GM12892 (cell line): ENCODE data around the gene GREB1.

Experiments used
- DNase-seq: peaks from one replicate; pipeline ENCODE4 v3.0.0; 2011; ENCODE audit not compliant: insufficient read length
- FAIRE-seq: peaks from 2 replicates; lab custom pipeline; 2011; peaks lifted over from hg19 to GRCh38; lab: Jason Lieb, UNC
- POLR2A ChIP-seq: IDR thresholded peaks from 2 replicates; pipeline ENCODE4 v1.6.1; 2011; ENCODE audit warnings: low read depth, low read length, control low read depth
- POLR2AphosphoS5 ChIP-seq: IDR thresholded peaks from 2 replicates; pipeline ENCODE4 v1.6.1; 2011; ENCODE audit warnings: low read depth, low read length, control low read depth
- TAF1 ChIP-seq: IDR thresholded peaks from 2 replicates; pipeline ENCODE4 v1.6.1; 2011; ENCODE audit warnings: low read depth, mild to moderate bottlenecking, control low read depth, low read length, borderline replicate concordance

GREB1 gene

DNA sequence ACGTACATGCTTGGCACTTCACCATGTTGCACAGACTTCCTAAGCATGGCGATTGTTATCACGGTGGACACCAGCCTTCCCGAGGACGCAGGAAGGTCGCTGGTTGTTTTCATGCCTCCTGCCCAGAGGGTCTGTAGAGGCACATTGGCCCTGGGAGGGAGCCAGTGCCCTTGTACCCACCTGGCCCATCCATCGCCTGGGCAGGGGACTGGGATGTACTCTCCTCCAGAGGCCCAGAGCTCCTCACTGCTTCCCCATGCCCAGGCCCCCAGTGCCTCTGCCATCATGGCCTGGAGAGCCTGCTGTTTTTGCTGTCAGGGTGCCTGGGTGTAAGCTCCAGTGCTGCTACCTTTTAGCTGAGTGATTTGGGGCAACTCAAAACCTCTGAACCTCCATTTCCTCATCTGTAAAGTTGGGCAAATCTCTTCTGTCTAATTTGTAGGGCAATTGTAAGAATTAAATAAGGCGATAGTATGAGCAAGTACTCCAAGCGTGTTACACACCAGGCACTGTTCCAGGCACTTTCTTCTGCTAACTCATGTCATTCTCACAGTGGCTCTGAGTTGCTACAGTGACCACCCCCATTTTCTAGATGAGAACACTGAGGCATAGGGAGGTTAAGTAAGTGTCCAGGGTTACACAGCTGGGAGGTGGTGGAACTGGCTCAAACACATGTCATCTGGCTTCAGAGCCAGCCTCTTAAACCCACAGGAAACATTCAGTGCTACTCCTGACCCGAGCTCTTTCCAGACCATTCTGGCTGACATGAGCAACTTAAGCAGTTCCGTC lies 45.3 kb downstream of the GREB1 start:
- no peak for FAIRE-seq
- DNase-seq: no peak
- TF ChIP-seq POLR2A (no peak), POLR2AphosphoS5 (no peak), TAF1 (no peak)

DNA sequence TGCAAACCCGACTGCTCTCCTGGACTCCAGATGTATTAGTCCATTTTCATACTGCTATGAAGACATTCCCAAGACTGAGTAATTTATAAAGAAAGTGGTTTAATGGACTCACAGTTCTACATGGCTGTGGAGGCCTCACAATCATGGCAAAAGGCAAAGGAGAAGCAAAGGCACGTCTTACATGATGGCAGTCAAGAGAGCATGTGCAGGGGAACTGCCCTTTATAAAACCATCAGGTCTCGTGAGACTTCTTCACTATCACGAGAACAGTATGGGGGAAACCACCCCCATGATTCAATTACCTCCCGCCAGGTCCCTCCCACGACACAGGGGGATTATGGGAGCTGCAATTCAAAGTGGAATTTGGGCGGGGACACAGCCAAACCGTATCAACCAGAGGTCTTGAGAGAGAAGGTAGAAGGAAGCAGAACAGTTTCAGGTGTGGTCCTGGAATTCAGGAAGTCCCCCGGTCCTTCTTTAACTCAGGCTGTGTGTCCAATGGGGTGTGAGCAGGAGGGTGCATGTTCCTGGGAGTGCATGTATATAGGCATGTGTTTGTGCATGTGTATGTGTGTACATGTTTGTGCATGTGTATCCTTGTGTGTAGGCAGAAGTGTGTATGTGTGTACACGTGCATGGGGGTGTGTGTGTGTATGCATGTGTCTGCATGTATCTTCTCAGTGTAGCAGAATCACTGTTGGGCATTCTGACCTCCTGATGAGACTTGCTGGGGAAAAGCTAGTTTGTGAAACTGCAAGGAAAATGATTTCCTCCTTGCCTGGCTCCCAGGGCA lies 46.2 kb downstream of the GREB1 start:
- no peak for TF ChIP-seq TAF1
- no peak for TF ChIP-seq POLR2A
- TF ChIP-seq POLR2AphosphoS5: no peak
- no peak for DNase-seq
- no peak for FAIRE-seq

DNA sequence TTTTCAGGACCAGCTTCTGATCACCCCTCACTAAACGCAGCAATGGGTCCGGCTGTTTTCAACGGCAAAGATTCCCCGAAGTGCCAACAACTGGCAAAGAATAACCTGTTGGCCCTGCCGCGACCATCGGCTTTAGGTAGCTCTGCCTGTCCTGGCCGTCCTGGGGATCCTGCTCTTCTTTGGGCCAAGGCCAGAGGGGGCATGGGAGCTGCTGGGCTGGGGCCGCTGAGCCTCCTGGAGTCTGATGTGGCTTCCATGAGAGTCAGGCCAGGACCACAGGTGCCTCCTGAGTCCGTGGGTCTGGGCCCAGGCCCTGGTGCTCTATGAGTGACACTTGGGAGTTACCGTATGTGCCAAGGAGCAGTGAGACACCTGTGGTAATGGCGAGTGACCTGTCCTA lies 46.9 kb downstream of the GREB1 start:
- no peak for FAIRE-seq

DNA sequence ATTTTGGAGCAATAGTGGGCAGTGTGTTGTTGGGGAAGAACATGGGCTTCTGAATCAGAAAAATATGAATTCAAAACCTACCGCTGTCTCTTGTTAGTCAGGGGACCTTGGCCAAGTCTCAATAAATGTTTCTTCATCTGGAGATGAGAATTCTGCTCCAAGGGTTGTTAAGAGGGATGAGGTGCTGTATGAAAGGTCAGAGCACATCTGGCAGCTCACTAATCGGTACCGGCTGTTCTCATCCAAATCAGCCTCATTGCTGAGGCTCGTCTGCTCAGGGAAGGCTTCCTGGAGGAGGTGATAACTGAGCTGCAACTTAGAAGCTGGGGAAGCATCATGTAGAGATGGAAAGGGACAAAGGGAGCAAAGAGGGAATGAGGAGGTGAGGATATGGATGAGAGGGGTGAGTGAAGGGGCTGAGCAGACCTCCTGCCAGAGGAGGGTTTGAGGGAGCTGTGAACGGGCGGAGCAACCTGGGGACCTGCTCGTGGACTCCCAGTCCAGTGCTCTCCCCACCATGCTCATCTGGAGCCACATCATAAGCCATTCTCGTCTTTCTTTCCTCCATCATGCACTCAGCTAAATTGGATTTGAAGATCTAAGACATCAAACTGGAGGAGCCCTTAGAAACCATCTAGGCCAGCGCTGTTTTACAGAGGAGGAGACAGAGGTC lies 47.4 kb downstream of the GREB1 start:
- TF ChIP-seq TAF1 (no peak), POLR2A (no peak), POLR2AphosphoS5 (no peak)
- DNase-seq: no peak

More for the DNA sequence above, 46.9 kb downstream of the GREB1 start:
- DNase-seq: no peak
- TF ChIP-seq POLR2A (no peak), POLR2AphosphoS5 (no peak)

DNA sequence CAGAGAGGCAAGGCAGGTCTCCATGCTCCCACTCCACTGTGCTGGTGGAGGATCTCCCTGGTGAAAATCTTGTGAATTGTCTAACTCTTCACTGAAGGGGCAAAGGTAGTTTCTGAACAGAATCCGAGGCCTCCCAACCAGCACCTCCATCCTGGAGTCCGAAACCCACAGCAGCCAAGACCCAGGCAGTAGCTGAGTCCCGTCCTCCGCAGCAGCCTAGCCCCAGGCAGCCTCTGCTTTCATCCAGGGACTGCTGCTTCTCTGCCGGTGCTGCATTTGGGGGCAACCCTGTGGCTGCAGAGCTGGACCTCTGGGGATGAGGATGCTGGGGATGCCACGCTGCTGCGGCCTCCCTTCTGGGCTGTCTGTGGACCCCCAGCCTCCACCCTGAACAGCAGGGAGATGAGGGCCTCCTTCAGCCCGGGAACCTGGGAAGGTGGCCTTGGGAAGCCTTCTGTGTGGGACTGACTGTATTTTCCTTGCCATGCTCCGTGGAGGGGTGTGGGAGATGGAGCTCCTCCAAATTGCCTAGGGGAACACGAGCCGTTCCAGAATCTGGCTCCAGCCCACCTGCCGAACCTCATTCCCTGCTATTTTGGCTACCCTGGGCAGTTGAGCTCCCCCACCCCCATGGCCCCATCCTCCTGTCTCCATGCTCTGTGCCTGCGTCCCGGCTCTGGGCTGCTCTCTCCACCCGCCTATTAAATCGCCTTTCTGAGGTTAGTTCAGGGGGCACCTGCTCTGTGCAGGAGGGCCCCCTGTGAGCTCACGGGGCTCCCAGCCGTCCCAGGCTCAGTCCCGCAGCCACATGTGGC lies 48.2 kb downstream of the GREB1 start:
- no peak for FAIRE-seq
- DNase-seq: no peak
- TF ChIP-seq POLR2AphosphoS5 (no peak), POLR2A (no peak), TAF1 (no peak)

More for the DNA sequence above, 47.4 kb downstream of the GREB1 start:
- FAIRE-seq: no peak

DNA sequence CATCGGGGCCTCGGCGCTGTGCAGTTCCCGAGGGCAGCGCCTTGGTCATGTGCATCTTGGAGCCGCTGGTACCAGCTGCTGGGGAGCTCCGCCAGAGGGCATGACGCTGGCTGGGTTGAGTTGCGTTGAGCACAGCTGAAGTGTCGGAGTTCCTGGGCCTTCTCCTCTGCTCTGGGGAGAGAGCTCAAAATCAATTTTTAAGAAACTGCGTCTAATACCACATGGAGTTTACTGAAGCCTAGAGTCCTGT lies 48.7 kb downstream of the GREB1 start:
- TF ChIP-seq POLR2AphosphoS5 (no peak), TAF1 (no peak)
- DNase-seq (no peak), FAIRE-seq (no peak)

DNA sequence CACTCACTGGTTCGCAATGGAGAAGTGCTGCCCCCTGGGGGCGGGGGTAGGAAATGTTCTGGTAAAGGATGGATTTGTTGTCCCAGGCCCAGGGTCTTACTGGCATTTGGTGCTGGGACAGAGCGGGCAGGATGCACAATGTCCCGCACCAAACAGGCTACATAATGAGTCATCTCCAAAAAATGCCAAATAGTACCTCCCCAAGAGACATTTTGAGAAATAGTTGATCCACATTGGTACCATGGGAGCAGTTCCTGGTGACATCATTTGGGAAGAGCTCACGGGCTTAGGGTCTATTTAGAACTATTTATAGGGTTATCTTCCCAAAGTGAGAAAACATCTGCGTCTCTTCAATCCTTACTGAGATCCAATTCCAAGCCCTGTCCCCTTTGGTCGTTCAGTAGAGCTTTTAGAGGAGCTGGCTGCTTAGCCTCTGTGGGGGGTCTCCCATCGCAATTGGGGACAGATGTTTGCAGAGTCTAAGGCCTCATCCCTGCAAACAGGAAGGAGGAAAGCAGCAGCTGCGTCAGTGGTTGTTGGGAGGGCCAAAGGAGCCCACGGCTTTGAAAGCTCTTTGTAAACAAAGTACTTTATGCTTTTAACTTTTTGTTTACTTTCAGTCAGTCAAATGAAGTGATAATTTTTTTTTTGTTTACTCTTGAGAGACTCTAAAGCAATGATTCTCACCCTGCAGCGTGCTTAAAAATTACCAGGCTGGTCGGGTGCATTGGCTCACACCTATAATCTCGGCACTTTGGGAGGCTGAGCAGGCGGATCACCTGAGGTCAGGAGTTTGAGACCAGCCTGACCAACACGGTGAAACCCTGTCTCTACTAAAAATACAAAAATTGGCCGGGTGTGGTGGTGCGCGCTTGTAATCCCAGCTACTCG lies 49.3 kb downstream of the GREB1 start:
- FAIRE-seq: peak; percentile 42
- TF ChIP-seq POLR2A: no peak
- no peak for TF ChIP-seq POLR2AphosphoS5
- TF ChIP-seq TAF1: no peak
- peak; percentile 42 for DNase-seq

DNA sequence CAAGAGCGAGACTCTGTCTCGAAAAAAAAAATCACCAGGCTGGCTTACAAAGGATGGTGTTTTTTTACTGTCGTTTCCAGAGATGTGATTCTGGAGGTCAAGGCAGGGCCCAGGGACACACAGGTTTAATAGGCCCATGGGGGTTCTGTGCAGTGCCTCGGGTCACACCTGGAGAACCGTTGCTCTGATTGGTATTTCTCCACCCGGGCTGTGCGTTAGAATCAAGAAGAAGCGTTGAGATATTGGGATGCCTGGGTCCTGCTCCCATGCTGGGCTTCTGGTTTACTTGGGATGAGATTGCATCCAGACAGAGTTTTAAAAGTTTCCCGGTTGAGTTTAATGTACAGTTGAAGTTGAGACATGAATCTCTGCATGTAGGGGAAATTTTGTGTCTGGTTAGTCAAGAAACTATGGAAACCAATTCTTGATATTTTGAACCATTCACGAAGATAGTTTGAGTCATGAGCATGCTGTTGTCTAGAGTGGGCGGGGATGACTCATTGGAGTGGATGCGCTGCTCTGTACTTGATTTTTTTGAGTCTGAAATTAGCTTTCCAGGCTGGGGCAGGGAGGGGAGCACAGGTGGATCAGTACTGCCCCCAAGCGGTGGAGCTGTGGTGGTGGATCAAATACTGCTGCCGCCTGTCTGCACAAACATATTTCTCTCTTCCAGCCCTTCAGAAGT lies 50.1 kb downstream of the GREB1 start:
- FAIRE-seq (peak; percentile 93), DNase-seq (peak; percentile 72)
- TF ChIP-seq TAF1 (no peak), POLR2AphosphoS5 (no peak), POLR2A (no peak)

DNA sequence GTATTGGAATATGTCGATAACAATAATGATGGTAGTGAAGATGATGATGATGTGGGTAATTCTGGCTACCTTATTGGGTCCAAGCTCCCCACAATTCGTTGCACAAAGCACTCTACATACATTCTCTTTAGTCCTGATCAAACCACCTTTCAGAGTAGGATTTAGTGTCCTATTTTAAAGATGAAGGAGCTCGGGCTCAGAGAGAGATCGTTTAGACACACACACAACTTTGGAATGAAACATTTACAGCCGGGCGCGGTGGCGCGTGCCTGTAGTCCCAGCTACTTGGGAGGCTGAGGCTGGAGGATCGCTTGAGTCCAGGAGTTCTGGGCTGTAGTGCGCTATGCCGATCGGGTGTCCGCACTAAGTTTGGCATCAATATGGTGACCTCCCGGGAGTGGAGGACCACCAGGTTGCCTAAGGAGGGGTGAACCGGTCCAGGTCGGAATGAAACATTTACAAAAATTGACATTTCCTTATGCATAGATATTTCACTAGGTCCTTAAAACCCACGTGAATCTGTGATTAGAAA lies 50.7 kb downstream of the GREB1 start:
- DNase-seq (no peak), FAIRE-seq (no peak)
- no peak for TF ChIP-seq POLR2A
- TF ChIP-seq POLR2AphosphoS5: no peak
- no peak for TF ChIP-seq TAF1
